Panc1 (cell line): ENCODE measurements around the gene TBC1D22A.

Experiments used
- REST ChIP-seq, 2 experiments: IDR thresholded peaks; 2 replicates each; pipeline ENCODE4 v1.6.1; 2011 to 2012; ENCODE audit warnings: low read depth in 2 of 2, control low read depth in 1 of 2, low read length in 1 of 2, mild to moderate bottlenecking in 1 of 2, moderate library complexity in 1 of 2; ENCODE audit not compliant: insufficient read depth in 1 of 2
- TF ChIP-seq, protein P1 (sequence below): fragments of 450-650 bp; IDR thresholded peaks from 2 replicates; pipeline ENCODE4 v1.5.1; 2017; ENCODE audit warnings: mild to moderate bottlenecking

DNA sequence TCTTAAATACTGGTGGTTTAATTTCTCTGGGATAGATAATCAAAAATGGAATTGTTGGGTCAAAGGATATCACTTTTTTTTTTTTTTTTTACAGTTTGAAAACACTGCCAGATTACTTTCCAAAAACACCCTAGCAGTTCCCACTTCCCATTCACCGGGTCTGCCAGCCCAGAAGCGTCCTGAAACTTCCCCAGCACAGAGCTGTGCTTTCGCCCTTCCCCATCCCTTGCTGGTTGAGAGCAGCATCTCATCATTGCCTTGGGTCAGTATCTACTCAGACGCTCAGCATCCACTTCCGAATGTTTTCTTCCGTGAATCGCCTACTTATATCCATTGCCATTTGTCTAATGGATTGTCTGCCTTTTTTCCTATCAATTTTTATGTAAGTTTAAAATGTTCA is 29.9 kb upstream of the TBC1D22A start:
- TF ChIP-seq, protein P1, sequence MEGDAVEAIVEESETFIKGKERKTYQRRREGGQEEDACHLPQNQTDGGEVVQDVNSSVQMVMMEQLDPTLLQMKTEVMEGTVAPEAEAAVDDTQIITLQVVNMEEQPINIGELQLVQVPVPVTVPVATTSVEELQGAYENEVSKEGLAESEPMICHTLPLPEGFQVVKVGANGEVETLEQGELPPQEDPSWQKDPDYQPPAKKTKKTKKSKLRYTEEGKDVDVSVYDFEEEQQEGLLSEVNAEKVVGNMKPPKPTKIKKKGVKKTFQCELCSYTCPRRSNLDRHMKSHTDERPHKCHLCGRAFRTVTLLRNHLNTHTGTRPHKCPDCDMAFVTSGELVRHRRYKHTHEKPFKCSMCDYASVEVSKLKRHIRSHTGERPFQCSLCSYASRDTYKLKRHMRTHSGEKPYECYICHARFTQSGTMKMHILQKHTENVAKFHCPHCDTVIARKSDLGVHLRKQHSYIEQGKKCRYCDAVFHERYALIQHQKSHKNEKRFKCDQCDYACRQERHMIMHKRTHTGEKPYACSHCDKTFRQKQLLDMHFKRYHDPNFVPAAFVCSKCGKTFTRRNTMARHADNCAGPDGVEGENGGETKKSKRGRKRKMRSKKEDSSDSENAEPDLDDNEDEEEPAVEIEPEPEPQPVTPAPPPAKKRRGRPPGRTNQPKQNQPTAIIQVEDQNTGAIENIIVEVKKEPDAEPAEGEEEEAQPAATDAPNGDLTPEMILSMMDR, result no peak
- no peak for TF ChIP-seq REST (IDR thresholded peaks at IDR 0.05; ENCODE audit: insufficient read depth in 1 of 2, low read depth in 2 of 2, low read length in 1 of 2)
